Mucosa of rectum (tissue), 2 donors: ENCODE measurements around the gene SFTPB.

ENCODE experiments used
- H3K27ac ChIP-seq, 2 donors: one replicate each; pipeline ENCODE4 v1.7.0; 2013; ENCODE audit warnings: inconsistent platforms in 2 of 2, low read depth in 2 of 2, low read length in 2 of 2
- H3K27me3 ChIP-seq, 2 donors: one replicate each; pipeline ENCODE4 v1.7.0; 2013; ENCODE audit warnings: low read length in 2 of 2; ENCODE audit not compliant: control insufficient read depth in 2 of 2, insufficient read depth in 2 of 2
- H3K36me3 ChIP-seq, 2 donors: one replicate each; pipeline ENCODE4 v1.7.0; 2013; ENCODE audit warnings: low read length in 2 of 2; ENCODE audit not compliant: control insufficient read depth in 2 of 2, insufficient read depth in 2 of 2
- H3K4me1 ChIP-seq, 2 donors: one replicate each; pipeline ENCODE4 v1.7.0; 2013; ENCODE audit warnings: low read length in 2 of 2, mild to moderate bottlenecking in 1 of 2; ENCODE audit not compliant: control insufficient read depth in 2 of 2, insufficient read depth in 2 of 2
- H3K4me3 ChIP-seq, 2 donors: one replicate each; pipeline ENCODE4 v1.7.0; 2013; ENCODE audit warnings: low read length in 2 of 2
- H3K9ac ChIP-seq, 2 donors: one replicate each; pipeline ENCODE4 v1.7.0; 2013; ENCODE audit warnings: low read length in 2 of 2, low read depth in 1 of 2, mild to moderate bottlenecking in 1 of 2
- H3K9me3 ChIP-seq, 2 donors: one replicate each; pipeline ENCODE4 v1.7.0; 2013; ENCODE audit warnings: low read length in 2 of 2; ENCODE audit not compliant: control insufficient read depth in 2 of 2
- donor health status: healthy.
- donor health status: Normal muscosa, but diverticular disease.

SFTPB gene

GRCh38 chr2:85703329-85703728 lies 35.3 kb upstream of the SFTPB start:
- H3K27me3 ChIP-seq = no peaks in the 10 kb centered on the region
- H3K4me3 ChIP-seq = no peak overlapping the region
- H3K4me1 ChIP-seq = peaks cover 0 to 3% of the 10 kb centered on the region in 2 donors
- H3K36me3 ChIP-seq = no peaks in the 10 kb centered on the region
- H3K9me3 ChIP-seq = no peaks in the 10 kb centered on the region
- no peak overlapping the region for H3K9ac ChIP-seq
- H3K27ac ChIP-seq = no peak overlapping the region

- H3K27ac ChIP-seq = no peak overlapping the region
- H3K9me3 ChIP-seq = no peaks in the 10 kb centered on the region
- no peaks in the 10 kb centered on the region for H3K36me3 ChIP-seq
- no peak overlapping the region for H3K4me3 ChIP-seq
- H3K27me3 ChIP-seq = no peaks in the 10 kb centered on the region
- H3K9ac ChIP-seq = no peak overlapping the region
- peaks cover 0 to 3% of the 10 kb centered on the region in 2 donors for H3K4me1 ChIP-seq
Measured at GRCh38 chr2:85702800-85703199, 34.8 kb upstream of the SFTPB start.

GRCh38 chr2:85702172-85702571 lies 34.2 kb upstream of the SFTPB start:
- no peak overlapping the region for H3K4me3 ChIP-seq
- H3K9ac ChIP-seq = no peak overlapping the region
- H3K36me3 ChIP-seq = no peaks in the 10 kb centered on the region
- no peaks in the 10 kb centered on the region for H3K27me3 ChIP-seq
- peaks cover 0 to 3% of the 10 kb centered on the region in 2 donors for H3K4me1 ChIP-seq
- H3K9me3 ChIP-seq = no peaks in the 10 kb centered on the region
- H3K27ac ChIP-seq = no peak overlapping the region

- Histone ChIP-seq H3K4me3 (no peak overlapping the region), H3K9ac (no peak overlapping the region), H3K4me1 (no peaks in the 10 kb centered on the region), H3K27me3 (no peaks in the 10 kb centered on the region), H3K27ac (no peak overlapping the region), H3K36me3 (no peaks in the 10 kb centered on the region), H3K9me3 (no peaks in the 10 kb centered on the region)
Measured at GRCh38 chr2:85699325-85699724, 31.3 kb upstream of the SFTPB start.

- no peak overlapping the region for H3K27ac ChIP-seq
- no peaks in the 10 kb centered on the region for H3K4me1 ChIP-seq
- H3K9ac ChIP-seq = no peak overlapping the region
- no peaks in the 10 kb centered on the region for H3K9me3 ChIP-seq
- no peak overlapping the region for H3K4me3 ChIP-seq
- no peaks in the 10 kb centered on the region for H3K36me3 ChIP-seq
- no peaks in the 10 kb centered on the region for H3K27me3 ChIP-seq
Measured at GRCh38 chr2:85698880-85699254, 30.9 kb upstream of the SFTPB start.

- Histone ChIP-seq H3K9ac (no peak overlapping the region), H3K9me3 (no peaks in the 10 kb centered on the region), H3K36me3 (no peaks in the 10 kb centered on the region), H3K4me3 (no peak overlapping the region), H3K27ac (no peak overlapping the region), H3K27me3 (no peaks in the 10 kb centered on the region), H3K4me1 (no peaks in the 10 kb centered on the region)
Measured at GRCh38 chr2:85698184-85698879, 30.3 kb upstream of the SFTPB start.

GRCh38 chr2:85697716-85698115 lies 29.7 kb upstream of the SFTPB start:
- H3K4me3 ChIP-seq = no peak overlapping the region
- no peak overlapping the region for H3K27ac ChIP-seq
- no peaks in the 10 kb centered on the region for H3K9me3 ChIP-seq
- H3K36me3 ChIP-seq = no peaks in the 10 kb centered on the region
- H3K4me1 ChIP-seq = no peaks in the 10 kb centered on the region
- no peak overlapping the region for H3K9ac ChIP-seq
- H3K27me3 ChIP-seq = no peaks in the 10 kb centered on the region

- no peaks in the 10 kb centered on the region for H3K27me3 ChIP-seq
- H3K4me3 ChIP-seq = no peak overlapping the region
- no peaks in the 10 kb centered on the region for H3K4me1 ChIP-seq
- H3K9ac ChIP-seq = no peak overlapping the region
- no peak overlapping the region for H3K27ac ChIP-seq
- H3K36me3 ChIP-seq = no peaks in the 10 kb centered on the region
- no peaks in the 10 kb centered on the region for H3K9me3 ChIP-seq
Measured at GRCh38 chr2:85697096-85697495, 29.1 kb upstream of the SFTPB start.

GRCh38 chr2:85695691-85696668 lies 28.0 kb upstream of the SFTPB start:
- Histone ChIP-seq H3K27me3 (no peaks in the 10 kb centered on the region), H3K4me3 (no peak overlapping the region), H3K4me1 (no peaks in the 10 kb centered on the region), H3K36me3 (no peaks in the 10 kb centered on the region), H3K27ac (no peak overlapping the region), H3K9me3 (no peaks in the 10 kb centered on the region), H3K9ac (no peak overlapping the region)

GRCh38 chr2:85695121-85695520 lies 27.1 kb upstream of the SFTPB start:
- Histone ChIP-seq H3K4me3 (no peak overlapping the region), H3K27me3 (no peaks in the 10 kb centered on the region), H3K9me3 (no peaks in the 10 kb centered on the region), H3K27ac (no peak overlapping the region), H3K9ac (no peak overlapping the region), H3K4me1 (no peaks in the 10 kb centered on the region), H3K36me3 (no peaks in the 10 kb centered on the region)
